Mesothelial cell of epicardium (in vitro differentiated cells): ENCODE data around the gene AP5Z1. TPM values are rescaled to one million over a fixed set of nuclear protein-coding genes. Genes with fewer than 3 reads are reported as not detected.

ENCODE experiments used
- DNase-seq, 2 experiments: peaks; one replicate each; pipeline ENCODE4 v3.0.0; 2021; ENCODE audit warnings: low spot score in 2 of 2; ENCODE audit not compliant: unreplicated experiment in 2 of 2
- H3K27ac Mint-ChIP-seq: 2 replicates; pipeline ENCODE4 v1.8.0; 2021; ENCODE audit warnings: mixed read lengths
- H3K27me3 Mint-ChIP-seq: 2 replicates; pipeline ENCODE4 v1.8.0; 2021; ENCODE audit warnings: low read depth, mixed read lengths
- H3K36me3 Mint-ChIP-seq: 2 replicates; pipeline ENCODE4 v1.8.0; 2021; ENCODE audit warnings: mixed read lengths
- H3K4me1 Mint-ChIP-seq: 2 replicates; pipeline ENCODE4 v1.8.0; 2021; ENCODE audit warnings: mixed read lengths
- H3K4me3 Mint-ChIP-seq: 2 replicates; pipeline ENCODE4 v1.8.0; 2021; ENCODE audit warnings: mild to moderate bottlenecking, moderate library complexity, mixed read lengths
- H3K9me3 Mint-ChIP-seq: 2 replicates; pipeline ENCODE4 v1.8.0; 2021; ENCODE audit warnings: mixed read lengths
- CTCF ChIP-seq: fragments of 200-600 bp; sonication (generic); IDR thresholded peaks from one replicate; pipeline ENCODE4 v1.5.0; 2021; ENCODE audit warnings: antibody characterized with exemption; ENCODE audit not compliant: unreplicated experiment
- total RNA-seq: library from RNA; stranded (reverse); gene quantifications from 3 replicates; pipeline ENCODE4 v1.2.1, GENCODE V29; 2021

AP5Z1 gene
- total RNA-seq, 1 donor from 2014 or later = 36.2 TPM

GRCh38 chr7:4753598-4754432 is 21.6 kb upstream of the AP5Z1 start:
- TF ChIP-seq CTCF = peak; percentile 89
- H3K9me3 Mint-ChIP-seq = no peaks in the 10 kb centered on the region
- no peak overlapping the region for H3K27ac Mint-ChIP-seq
- peaks cover 12% of the 10 kb centered on the region for H3K36me3 Mint-ChIP-seq
- no peaks in the 10 kb centered on the region for H3K4me1 Mint-ChIP-seq
- no peak overlapping the region for H3K4me3 Mint-ChIP-seq
- no peaks in the 10 kb centered on the region for H3K27me3 Mint-ChIP-seq
- peak; percentile 77 to 88 for DNase-seq

GRCh38 chr7:4754433-4755010 is 20.9 kb upstream of the AP5Z1 start:
- H3K4me3 Mint-ChIP-seq = no peak overlapping the region
- no peak for TF ChIP-seq CTCF
- no peaks in the 10 kb centered on the region for H3K27me3 Mint-ChIP-seq
- H3K27ac Mint-ChIP-seq = no peak overlapping the region
- H3K9me3 Mint-ChIP-seq = no peaks in the 10 kb centered on the region
- DNase-seq = no peak
- no peaks in the 10 kb centered on the region for H3K4me1 Mint-ChIP-seq
- H3K36me3 Mint-ChIP-seq = peaks cover 12% of the 10 kb centered on the region

DNA sequence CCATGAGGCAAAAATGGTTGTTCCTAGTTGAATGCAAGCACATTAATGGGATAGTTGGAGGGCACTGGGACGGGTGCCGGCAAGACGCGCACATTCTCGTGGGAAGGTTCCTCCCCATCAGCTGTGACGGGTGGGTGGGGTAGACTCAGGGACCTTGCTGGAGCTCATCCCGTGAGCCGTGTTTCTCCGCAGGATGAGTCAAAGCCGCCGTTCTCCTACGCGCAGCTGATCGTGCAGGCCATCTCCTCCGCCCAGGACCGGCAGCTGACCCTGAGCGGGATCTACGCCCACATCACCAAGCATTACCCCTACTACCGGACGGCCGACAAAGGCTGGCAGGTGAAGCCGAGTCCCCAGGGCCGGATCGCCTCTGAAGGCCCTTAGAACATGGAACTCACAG is 20.4 kb upstream of the AP5Z1 start:
- no peak overlapping the region for H3K27ac Mint-ChIP-seq
- no peaks in the 10 kb centered on the region for H3K9me3 Mint-ChIP-seq
- peaks cover 17% of the 10 kb centered on the region for H3K36me3 Mint-ChIP-seq
- no peaks in the 10 kb centered on the region for H3K27me3 Mint-ChIP-seq
- TF ChIP-seq CTCF = no peak
- DNase-seq = no peak
- H3K4me3 Mint-ChIP-seq = no peak overlapping the region
- H3K4me1 Mint-ChIP-seq = no peaks in the 10 kb centered on the region

DNA sequence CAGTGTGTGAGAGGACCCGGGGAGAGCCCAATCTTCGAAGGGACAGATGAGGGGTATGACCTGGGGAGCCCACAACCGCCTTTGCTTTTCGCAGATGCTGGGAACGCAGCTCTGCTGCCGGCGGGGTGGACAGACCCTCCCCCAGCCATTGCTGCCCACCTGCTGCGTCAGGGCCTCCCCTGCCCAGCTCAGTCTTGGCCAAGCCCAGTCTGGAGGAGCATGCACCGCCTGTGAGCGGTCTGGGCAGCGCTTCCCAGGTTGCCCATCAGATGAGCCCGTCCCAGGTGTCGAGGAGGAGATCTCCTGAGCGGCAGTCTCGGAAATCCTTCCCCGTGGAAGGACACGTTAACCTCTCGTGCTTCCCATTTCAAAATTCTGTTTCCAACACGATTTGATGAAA is 17.3 kb upstream of the AP5Z1 start:
- Mint-ChIP-seq H3K4me1 (no peaks in the 10 kb centered on the region), H3K4me3 (no peak overlapping the region), H3K9me3 (no peaks in the 10 kb centered on the region), H3K27ac (no peak overlapping the region), H3K27me3 (no peaks in the 10 kb centered on the region), H3K36me3 (peaks cover 26% of the 10 kb centered on the region)
- TF ChIP-seq CTCF = no peak
- DNase-seq = no peak

GRCh38 chr7:4758791-4759190 is 16.6 kb upstream of the AP5Z1 start:
- no peak for TF ChIP-seq CTCF
- Mint-ChIP-seq H3K36me3 (peaks cover 26% of the 10 kb centered on the region), H3K4me3 (no peak overlapping the region), H3K9me3 (no peaks in the 10 kb centered on the region), H3K4me1 (no peaks in the 10 kb centered on the region), H3K27ac (no peak overlapping the region), H3K27me3 (no peaks in the 10 kb centered on the region)
- DNase-seq = no peak
